SJCRH30 (cell line): ENCODE data around the gene NAA20. TPM values are rescaled to one million over a fixed set of nuclear protein-coding genes. Genes with fewer than 3 reads are reported as not detected.
A peak's percentile ranks its signal among the peaks of the same experiment; 100 is the strongest.
"Not testable (repeated sequence)": the region's sequence is repeated elsewhere in the genome, so short reads cannot be mapped to it uniquely, and the experiment has no call there.

Experiments
- DNase-seq, 2 experiments: peaks; one replicate each; pipeline ENCODE4 v3.0.0-alpha.2; 2015 to 2020
- H3K27ac ChIP-seq: fragments of 250-450 bp; sonication (Bioruptor Pico); 2 replicates; pipeline ENCODE4 v1.5.1; 2020; ENCODE audit warnings: mild to moderate bottlenecking, moderate library complexity
- H3K27me3 ChIP-seq: fragments of 250-450 bp; sonication (Bioruptor Pico); 2 replicates; pipeline ENCODE4 v1.5.1; 2020; ENCODE audit warnings: mild to moderate bottlenecking, moderate library complexity
- H3K36me3 ChIP-seq: fragments of 250-450 bp; sonication (Bioruptor Pico); 2 replicates; pipeline ENCODE4 v1.5.1; 2020; ENCODE audit warnings: mild to moderate bottlenecking, moderate library complexity
- H3K4me1 ChIP-seq: fragments of 250-450 bp; sonication (Bioruptor Pico); 2 replicates; pipeline ENCODE4 v1.5.1; 2020; ENCODE audit warnings: mild to moderate bottlenecking, moderate library complexity
- H3K4me3 ChIP-seq: fragments of 250-450 bp; sonication (Bioruptor Pico); 2 replicates; pipeline ENCODE4 v1.5.1; 2020; ENCODE audit warnings: mild to moderate bottlenecking, moderate library complexity
- H3K9me3 ChIP-seq: fragments of 250-450 bp; sonication (Bioruptor Pico); replicated peaks from 2 replicates; pipeline ENCODE4 v1.5.1; 2020; ENCODE audit warnings: mild to moderate bottlenecking, moderate library complexity
- total RNA-seq: library from RNA; depleted of rRNA; stranded (reverse); fragments of >200 nt; shearing (Covaris generic); gene quantifications from 2 replicates; pipeline ENCODE4 v1.2.3, GENCODE V29; 2014

Gene NAA20
- total RNA-seq, 1 experiment from 2014 or later, result 71.3 TPM

DNA sequence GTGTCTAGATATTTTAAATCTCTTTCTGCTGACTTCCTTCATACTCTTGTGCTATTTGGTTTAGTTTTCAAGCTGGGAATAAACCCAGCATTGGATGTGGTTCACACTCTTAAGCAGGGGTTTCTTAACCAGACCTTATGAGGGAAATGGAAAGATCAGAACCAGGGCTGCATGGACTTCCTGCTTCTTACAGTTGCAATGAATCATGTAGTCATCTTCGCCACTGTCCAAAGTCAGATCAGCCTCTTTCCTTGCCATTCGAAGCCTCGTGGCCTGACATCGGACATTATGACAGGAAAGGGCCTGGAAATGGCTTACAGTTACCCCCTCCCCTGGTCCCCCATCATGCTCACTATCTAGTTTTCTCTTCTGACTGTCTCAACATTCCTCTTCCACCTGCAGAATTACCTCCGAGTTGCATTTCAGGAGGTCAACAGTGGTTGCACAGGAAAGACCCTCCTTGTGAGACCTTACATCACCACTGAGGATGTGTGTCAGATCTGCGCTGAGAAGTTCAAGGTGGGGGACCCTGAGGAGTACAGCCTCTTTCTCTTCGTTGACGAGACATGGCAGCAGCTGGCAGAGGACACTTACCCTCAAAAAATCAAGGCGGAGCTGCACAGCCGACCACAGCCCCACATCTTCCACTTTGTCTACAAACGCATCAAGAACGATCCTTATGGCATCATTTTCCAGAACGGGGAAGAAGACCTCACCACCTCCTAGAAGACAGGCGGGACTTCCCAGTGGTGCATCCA lies 16.8 kb upstream of the NAA20 start:
- peaks cover 35% of the 10 kb centered on the region for H3K36me3 ChIP-seq

GRCh38 chr20:20002101-20002998 lies 14.8 kb upstream of the NAA20 start:
- H3K4me3 ChIP-seq, result no peak overlapping the region
- H3K27ac ChIP-seq, result peak overlapping the region; percentile 46
- DNase-seq, result no peak
- H3K4me1 ChIP-seq, result peaks cover 21% of the 10 kb centered on the region
- no peaks in the 10 kb centered on the region for H3K9me3 ChIP-seq
- H3K36me3 ChIP-seq, result peaks cover 30% of the 10 kb centered on the region
- H3K27me3 ChIP-seq, result no peaks in the 10 kb centered on the region

More for the DNA sequence above, 16.8 kb upstream of the NAA20 start:
- H3K4me1 ChIP-seq, result peaks cover 21% of the 10 kb centered on the region
- no peak overlapping the region for H3K4me3 ChIP-seq
- H3K9me3 ChIP-seq, result no peaks in the 10 kb centered on the region
- H3K27me3 ChIP-seq, result no peaks in the 10 kb centered on the region
- DNase-seq, result no peak
- no peak overlapping the region for H3K27ac ChIP-seq

- H3K9me3 ChIP-seq, result no peaks in the 10 kb centered on the region
- H3K4me1 ChIP-seq, result peaks cover 21% of the 10 kb centered on the region
- H3K27ac ChIP-seq, result peak overlapping the region; percentile 46
- H3K4me3 ChIP-seq, result no peak overlapping the region
- H3K36me3 ChIP-seq, result peaks cover 29% of the 10 kb centered on the region
- peak; percentile 50 to 70 for DNase-seq
- H3K27me3 ChIP-seq, result no peaks in the 10 kb centered on the region
Measured at GRCh38 chr20:20003031-20003954, 13.9 kb upstream of the NAA20 start.

- H3K36me3 ChIP-seq, result peaks cover 24% of the 10 kb centered on the region
- not testable (repeated sequence) for DNase-seq, H3K27me3 ChIP-seq, H3K4me3 ChIP-seq, H3K9me3 ChIP-seq
- peak overlapping the region; percentile 46 for H3K27ac ChIP-seq
- H3K4me1 ChIP-seq, result peaks cover 21% of the 10 kb centered on the region
Measured at GRCh38 chr20:20003955-20004322, 13.2 kb upstream of the NAA20 start.

DNA sequence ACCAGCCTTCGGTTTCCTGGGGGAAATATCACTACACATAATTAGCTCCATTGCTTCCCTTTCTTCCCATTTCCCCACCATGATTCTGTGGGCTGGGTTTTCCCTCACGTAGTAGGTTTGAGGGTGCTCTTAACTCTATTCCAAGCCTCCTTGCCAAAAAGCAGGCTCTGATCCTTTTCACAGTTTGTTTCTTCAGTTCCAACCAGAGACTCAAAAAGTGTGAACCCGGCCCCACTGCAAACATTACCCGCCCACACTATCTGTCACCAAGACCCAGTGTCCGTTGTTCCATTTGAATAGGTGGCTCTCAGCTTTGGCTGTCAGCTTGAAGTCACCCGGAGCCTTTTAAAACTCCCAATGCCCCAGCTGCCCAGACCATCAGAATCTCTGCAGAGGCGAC lies 11.8 kb upstream of the NAA20 start:
- Histone ChIP-seq H3K4me3 (no peak overlapping the region), H3K27me3 (no peaks in the 10 kb centered on the region), H3K4me1 (peaks cover 21% of the 10 kb centered on the region)

DNA sequence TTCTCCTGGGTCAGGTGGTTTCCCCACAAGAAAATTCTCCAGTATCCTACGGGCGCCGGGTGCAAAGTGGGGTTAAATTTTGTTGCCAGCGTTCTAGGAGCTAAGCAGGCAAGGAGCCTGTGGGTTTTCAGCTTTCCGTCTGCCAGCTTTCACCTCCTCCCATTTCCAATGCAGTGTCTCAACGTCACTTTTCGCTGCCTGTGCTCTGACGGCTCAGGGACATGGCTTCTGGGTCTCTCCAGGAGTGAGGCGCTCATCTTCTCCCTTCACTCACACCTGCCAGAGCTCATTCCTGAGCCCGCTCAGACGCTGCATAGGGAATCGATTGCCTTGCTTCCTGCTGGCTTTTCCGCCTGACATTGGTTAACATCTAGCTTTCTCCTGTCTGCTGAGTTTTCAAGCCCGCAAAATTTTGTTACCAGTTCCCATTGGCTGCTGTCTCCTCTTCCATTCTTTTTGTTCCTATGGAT lies 7.3 kb upstream of the NAA20 start:
- Histone ChIP-seq H3K9me3 (no peaks in the 10 kb centered on the region), H3K27ac (no peak overlapping the region), H3K4me3 (no peak overlapping the region), H3K27me3 (no peaks in the 10 kb centered on the region), H3K4me1 (peaks cover 6% of the 10 kb centered on the region), H3K36me3 (no peaks in the 10 kb centered on the region)
- no peak for DNase-seq

More for the DNA sequence above, 11.8 kb upstream of the NAA20 start:
- no peak for DNase-seq
- H3K36me3 ChIP-seq, result peaks cover 18% of the 10 kb centered on the region
- no peak overlapping the region for H3K27ac ChIP-seq
- H3K9me3 ChIP-seq, result no peaks in the 10 kb centered on the region

GRCh38 chr20:20010639-20011500 lies 6.3 kb upstream of the NAA20 start:
- DNase-seq, result no peak
- no peak overlapping the region for H3K27ac ChIP-seq
- no peaks in the 10 kb centered on the region for H3K9me3 ChIP-seq
- peaks cover 6% of the 10 kb centered on the region for H3K4me1 ChIP-seq
- H3K36me3 ChIP-seq, result no peaks in the 10 kb centered on the region
- no peak overlapping the region for H3K4me3 ChIP-seq
- H3K27me3 ChIP-seq, result no peaks in the 10 kb centered on the region

GRCh38 chr20:20012541-20012940 lies 4.6 kb upstream of the NAA20 start:
- no peak for DNase-seq

DNA sequence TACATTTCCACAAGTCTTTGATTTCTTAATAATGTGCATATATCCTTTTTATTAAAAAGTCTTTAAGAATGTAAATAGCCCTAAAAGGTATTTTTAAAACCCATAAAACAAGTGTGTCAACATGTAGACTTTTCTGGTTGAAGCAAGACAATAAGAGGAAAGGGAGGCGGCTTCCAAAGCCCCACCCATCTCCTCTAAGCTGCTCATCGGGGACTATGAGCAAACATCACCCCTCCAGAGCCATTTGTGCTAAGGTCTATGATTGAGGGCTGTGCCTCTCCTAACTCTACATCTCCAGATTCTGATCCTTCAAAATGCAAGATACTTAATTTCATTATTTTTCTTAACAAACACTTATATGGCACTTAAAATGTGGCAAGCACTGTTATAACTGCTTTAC lies 2.5 kb upstream of the NAA20 start:
- DNase-seq, result peak in 1 of 2 experiments; percentile 20
- no peak overlapping the region for H3K27ac ChIP-seq
- no peaks in the 10 kb centered on the region for H3K27me3 ChIP-seq
- peaks cover 9% of the 10 kb centered on the region for H3K4me1 ChIP-seq
- H3K36me3 ChIP-seq, result peaks cover 9% of the 10 kb centered on the region
- H3K4me3 ChIP-seq, result no peak overlapping the region
- H3K9me3 ChIP-seq, result no peaks in the 10 kb centered on the region

More at GRCh38 chr20:20012541-20012940, 4.6 kb upstream of the NAA20 start:
- H3K4me3 ChIP-seq, result no peak overlapping the region
- peaks cover 6% of the 10 kb centered on the region for H3K4me1 ChIP-seq
- no peaks in the 10 kb centered on the region for H3K36me3 ChIP-seq
- no peaks in the 10 kb centered on the region for H3K27me3 ChIP-seq
- no peaks in the 10 kb centered on the region for H3K9me3 ChIP-seq
- H3K27ac ChIP-seq, result no peak overlapping the region

- peaks cover 16% of the 10 kb centered on the region for H3K36me3 ChIP-seq
- peak; percentile 32 to 41 for DNase-seq
- H3K9me3 ChIP-seq, result no peaks in the 10 kb centered on the region
- H3K4me3 ChIP-seq, result peak overlapping the region; percentile 85
- H3K27ac ChIP-seq, result peak overlapping the region; percentile 68
- H3K4me1 ChIP-seq, result peaks cover 3% of the 10 kb centered on the region; the same call in 1 of the 2 replicates
- no peaks in the 10 kb centered on the region for H3K27me3 ChIP-seq
Measured at GRCh38 chr20:20017844-20018185, 653 bp downstream of the NAA20 start.

DNA sequence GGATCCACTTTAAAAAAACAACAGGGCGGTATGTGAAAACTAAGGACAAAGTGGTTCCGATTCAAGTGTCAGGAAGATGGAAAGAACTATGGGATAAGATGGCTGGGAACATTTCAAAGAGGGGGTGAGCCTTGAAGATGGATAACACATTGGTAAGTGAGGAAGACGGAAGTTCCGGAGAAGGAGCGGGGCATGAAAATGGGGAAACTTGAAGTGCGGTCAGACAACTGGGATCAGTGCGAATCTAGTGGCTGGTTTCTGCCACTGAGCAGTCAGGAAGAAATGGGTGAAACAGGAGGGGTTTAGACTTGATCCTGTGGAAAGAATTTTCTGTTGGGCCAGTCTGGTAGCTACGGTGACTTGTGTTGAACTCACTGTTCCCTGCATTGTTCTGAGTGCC lies 1.2 kb downstream of the NAA20 start:
- no peaks in the 10 kb centered on the region for H3K9me3 ChIP-seq
- H3K27me3 ChIP-seq, result no peaks in the 10 kb centered on the region
- peaks cover 17% of the 10 kb centered on the region for H3K36me3 ChIP-seq
- peak overlapping the region; percentile 85 for H3K4me3 ChIP-seq
- DNase-seq, result no peak
- H3K27ac ChIP-seq, result no peak overlapping the region; the same call in 1 of the 2 replicates
- peaks cover 3% of the 10 kb centered on the region; the same call in 1 of the 2 replicates for H3K4me1 ChIP-seq

GRCh38 chr20:20019123-20019522 lies 2.0 kb downstream of the NAA20 start:
- no peak overlapping the region for H3K27ac ChIP-seq
- no peaks in the 10 kb centered on the region for H3K27me3 ChIP-seq
- no peak for DNase-seq
- H3K4me1 ChIP-seq, result peaks cover 3% of the 10 kb centered on the region; the same call in 1 of the 2 replicates
- no peaks in the 10 kb centered on the region for H3K9me3 ChIP-seq
- no peak overlapping the region for H3K4me3 ChIP-seq
- peaks cover 21% of the 10 kb centered on the region for H3K36me3 ChIP-seq

DNA sequence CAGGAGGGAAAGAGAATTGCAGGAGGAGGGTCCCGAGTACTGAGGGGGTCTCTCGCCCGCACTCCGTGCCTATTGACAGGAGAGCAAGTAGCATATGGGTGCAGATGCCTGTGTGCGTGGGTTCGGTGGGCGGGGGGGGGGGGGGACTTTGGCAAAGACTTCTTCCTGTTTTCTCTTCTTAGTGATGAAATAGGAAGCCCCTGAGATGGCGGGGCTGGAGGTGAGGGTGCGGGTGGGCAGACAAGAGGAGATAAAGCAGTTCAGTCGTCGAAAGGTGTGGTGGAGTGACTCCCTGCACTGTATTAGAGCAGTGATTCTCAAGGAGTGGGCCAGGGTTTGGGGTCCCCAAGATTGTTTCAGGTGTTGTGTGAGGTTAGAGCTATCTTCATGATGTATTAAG lies 3.7 kb downstream of the NAA20 start:
- Histone ChIP-seq H3K27ac (no peak overlapping the region), H3K4me1 (peaks cover 3% of the 10 kb centered on the region; the same call in 1 of the 2 replicates), H3K4me3 (no peak overlapping the region), H3K9me3 (no peaks in the 10 kb centered on the region), H3K36me3 (peaks cover 29% of the 10 kb centered on the region), H3K27me3 (no peaks in the 10 kb centered on the region)
- DNase-seq, result no peak
